ENCODE measurements around the gene CBLC. TPM values are rescaled to one million over a fixed set of nuclear protein-coding genes. Genes with fewer than 3 reads are reported as not detected.

Gene CBLC
- total RNA-seq, 4 donors from 2014 or later: not detected

- peak; percentile 30 to 52 (median 39) for TF ChIP-seq CTCF (IDR thresholded peaks at IDR 0.05)
- TF ChIP-seq EP300 (IDR thresholded peaks at IDR 0.05): no peak
- Histone ChIP-seq H3K4me3 (peak overlapping the region in 1 of 4 donors; percentile 66), H3K4me1 (peaks cover 0 to 49% (median 23%) of the 10 kb centered on the region in 4 donors), H3K27me3 (no peaks in the 10 kb centered on the region), H3K9me3 (peaks cover 0 to 6% (median 0%) of the 10 kb centered on the region in 4 donors), H3K27ac (peak overlapping the region; percentile 56 to 90 (median 79)), H3K36me3 (peaks cover 0 to 8% (median 0%) of the 10 kb centered on the region in 3 donors)
- peak in 1 of 2 donors; percentile 27 for DNase-seq (ENCODE audit: low spot score in 2 of 2)
- WGBS, 2 donors: 18 to 19% methylated on average over 14 of the region's 14 CpGs
Measured at GRCh38 chr19:44807652-44808462, 30.2 kb downstream of the CBLC start.

GRCh38 chr19:44808463-44809371, 31.0 kb downstream of the CBLC start, which contains the start of gene BCAM:
Gene BCAM, plus strand, starts transcription at chr19:44809103. Its CDS starts 22 bp downstream, at chr19:44809125.
- peak within 1 kb of the TSS; percentile 56 to 90 (median 79) for H3K27ac ChIP-seq
- DNase-seq (ENCODE audit: low spot score in 2 of 2): peak; percentile 55 to 57

GRCh38 chr19:44809577-44810233, 32.0 kb downstream of the CBLC start:
- no peak for DNase-seq (ENCODE audit: low spot score in 2 of 2)
- Histone ChIP-seq H3K27me3 (no peaks in the 10 kb centered on the region), H3K27ac (peak overlapping the region; percentile 45 to 90 (median 64)), H3K4me3 (peak overlapping the region; percentile 37 to 66 (median 48)), H3K4me1 (peaks cover 0 to 49% (median 23%) of the 10 kb centered on the region in 4 donors), H3K9me3 (no peaks in the 10 kb centered on the region), H3K36me3 (peaks cover 0 to 26% (median 0%) of the 10 kb centered on the region in 3 donors)
- whole genome bisulfite sequencing, 2 donors: 24 to 34% methylated on average over 6 to 7 of the region's 7 CpGs
- TF ChIP-seq POLR2A (IDR thresholded peaks at IDR 0.05) (no peak), EP300 (IDR thresholded peaks at IDR 0.05) (no peak), CTCF (IDR thresholded peaks at IDR 0.05) (no peak)

More at GRCh38 chr19:44808463-44809371, 31.0 kb downstream of the CBLC start, which contains the start of gene BCAM:
- peak in 1 of 2 donors; percentile 32 for TF ChIP-seq POLR2A (IDR thresholded peaks at IDR 0.05)
- no peak for TF ChIP-seq CTCF (IDR thresholded peaks at IDR 0.05)
- peak in 1 of 2 donors; percentile 59 for TF ChIP-seq EP300 (IDR thresholded peaks at IDR 0.05)
- H3K27me3 ChIP-seq: no peaks in the 10 kb centered on the region
- H3K36me3 ChIP-seq: peaks cover 0 to 16% (median 0%) of the 10 kb centered on the region in 3 donors
- H3K4me3 ChIP-seq: peak within 1 kb of the TSS; percentile 37 to 66 (median 48)
- H3K9me3 ChIP-seq: peaks cover 0 to 6% (median 0%) of the 10 kb centered on the region in 4 donors
- 1% methylated on average over 40 to 45 of the region's 59 CpGs for WGBS, 2 donors
- H3K4me1 ChIP-seq: peaks cover 0 to 49% (median 23%) of the 10 kb centered on the region in 4 donors

GRCh38 chr19:44810234-44811121, 32.8 kb downstream of the CBLC start:
- Histone ChIP-seq H3K4me3 (peak overlapping the region in 2 of 4 donors; percentile 45 to 66), H3K4me1 (peaks cover 0 to 49% (median 23%) of the 10 kb centered on the region in 4 donors), H3K9me3 (no peaks in the 10 kb centered on the region), H3K36me3 (peaks cover 0 to 34% (median 0%) of the 10 kb centered on the region in 3 donors), H3K27me3 (no peaks in the 10 kb centered on the region), H3K27ac (peak overlapping the region in 1 of 4 donors; percentile 90)
- 52 to 68% methylated on average over 10 to 13 of the region's 13 CpGs for whole genome bisulfite sequencing, 2 donors
- TF ChIP-seq CTCF (IDR thresholded peaks at IDR 0.05) (no peak), POLR2A (IDR thresholded peaks at IDR 0.05) (no peak), EP300 (IDR thresholded peaks at IDR 0.05) (no peak)
- DNase-seq (ENCODE audit: low spot score in 2 of 2): no peak
